Liver (tissue), 9 donors: ENCODE results near the gene HIP1R. TPM values are rescaled to one million over a fixed set of nuclear protein-coding genes. Genes with fewer than 3 reads are reported as not detected.

ENCODE experiments used
- DNase-seq: peaks from one replicate; pipeline ENCODE4 v3.0.0-alpha.2; 2017; ENCODE audit warnings: low spot score
- H3K27ac ChIP-seq, 2 donors: one replicate each; pipeline ENCODE4 v1.7.0; 2013; ENCODE audit warnings: inconsistent platforms in 2 of 2, low read length in 2 of 2, control low read depth in 1 of 2, low read depth in 1 of 2, mild to moderate bottlenecking in 1 of 2
- H3K27me3 ChIP-seq, 4 donors: one replicate each; pipeline versions ENCODE4 v1.6.1 to v1.7.0; 2013; ENCODE audit warnings: low read length in 3 of 4, inconsistent platforms in 1 of 4, mild to moderate bottlenecking in 1 of 4, moderate library complexity in 1 of 4; ENCODE audit not compliant: control insufficient read depth in 4 of 4, insufficient read depth in 4 of 4
- H3K36me3 ChIP-seq, 4 donors: one replicate each; pipeline versions ENCODE4 v1.6.1 to v1.7.0; 2013; ENCODE audit warnings: low read length in 3 of 4, mild to moderate bottlenecking in 3 of 4, low read depth in 1 of 4, moderate library complexity in 1 of 4; ENCODE audit not compliant: control insufficient read depth in 4 of 4, insufficient read depth in 3 of 4
- H3K4me1 ChIP-seq, 4 donors: one replicate each; pipeline versions ENCODE4 v1.6.1 to v1.7.0; 2013; ENCODE audit warnings: low read length in 3 of 4, mild to moderate bottlenecking in 3 of 4, moderate library complexity in 1 of 4; ENCODE audit not compliant: control insufficient read depth in 4 of 4, insufficient read depth in 4 of 4
- H3K4me3 ChIP-seq, 3 donors: one replicate each; pipeline versions ENCODE4 v1.6.1 to v1.7.0; 2013; ENCODE audit warnings: low read length in 3 of 3, control low read depth in 1 of 3, low read depth in 1 of 3, mild to moderate bottlenecking in 1 of 3
- H3K9ac ChIP-seq, 2 donors: one replicate each; pipeline ENCODE4 v1.7.0; 2013; ENCODE audit warnings: low read length in 2 of 2, mild to moderate bottlenecking in 2 of 2, moderate library complexity in 2 of 2, control low read depth in 1 of 2, low read depth in 1 of 2
- H3K9me3 ChIP-seq, 4 donors: one replicate each; pipeline versions ENCODE4 v1.6.1 to v1.7.0; 2013; ENCODE audit warnings: low read length in 3 of 4; ENCODE audit not compliant: control insufficient read depth in 4 of 4
- EGR1 ChIP-seq, 2 donors: IDR thresholded peaks; 2 replicates each; pipeline ENCODE4 v1.6.1; 2016 to 2018; ENCODE audit warnings: antibody characterized with exemption in 2 of 2, low read depth in 2 of 2
- FOXA1 ChIP-seq: IDR thresholded peaks from 2 replicates; pipeline ENCODE4 v1.6.1; 2016; ENCODE audit warnings: antibody characterized with exemption
- FOXA2 ChIP-seq: IDR thresholded peaks from 2 replicates; pipeline ENCODE4 v1.6.1; 2016; ENCODE audit warnings: antibody characterized with exemption
- GABPA ChIP-seq, 2 donors: IDR thresholded peaks in 1 of 2; conservative IDR thresholded peaks in 1 of 2; 2 replicates each; pipeline ENCODE4 v1.6.1; 2016; ENCODE audit warnings: antibody characterized with exemption in 2 of 2, mild to moderate bottlenecking in 1 of 2, moderate library complexity in 1 of 2
- HNF4A ChIP-seq, 2 donors: conservative IDR thresholded peaks; 2 replicates each; pipeline ENCODE4 v1.6.1; 2016; ENCODE audit warnings: antibody characterized with exemption in 2 of 2, mild to moderate bottlenecking in 2 of 2
- HNF4G ChIP-seq: IDR thresholded peaks from 2 replicates; pipeline ENCODE4 v1.6.1; 2016; ENCODE audit warnings: antibody characterized with exemption
- JUND ChIP-seq, 2 donors: IDR thresholded peaks; 2 replicates each; pipeline ENCODE4 v1.6.1; 2016; ENCODE audit warnings: antibody characterized with exemption in 2 of 2
- NR2F2 ChIP-seq: IDR thresholded peaks from 2 replicates; pipeline ENCODE4 v1.6.1; 2016; ENCODE audit warnings: antibody characterized with exemption
- RAD21 ChIP-seq, 2 donors: IDR thresholded peaks; 2 replicates each; pipeline ENCODE4 v1.6.1; 2016; ENCODE audit warnings: antibody characterized with exemption in 2 of 2, mild to moderate bottlenecking in 2 of 2
- RXRA ChIP-seq, 2 donors: IDR thresholded peaks; 2 replicates each; pipeline ENCODE4 v1.6.1; 2017 to 2018; ENCODE audit warnings: antibody characterized with exemption in 2 of 2, mild to moderate bottlenecking in 1 of 2
- SP1 ChIP-seq: IDR thresholded peaks from 2 replicates; pipeline ENCODE4 v1.6.1; 2018; ENCODE audit warnings: antibody characterized with exemption, mild to moderate bottlenecking
- TAF1 ChIP-seq: conservative IDR thresholded peaks from 2 replicates; pipeline ENCODE4 v1.6.1; 2016; ENCODE audit warnings: antibody characterized with exemption, mild to moderate bottlenecking
- YY1 ChIP-seq: IDR thresholded peaks from 2 replicates; pipeline ENCODE4 v1.6.1; 2016; ENCODE audit warnings: antibody characterized with exemption, mild to moderate bottlenecking
- WGBS: extraction: QIAGEN DNeasy Blood & Tissue Kit; methylation state at CpG from one replicate; pipeline ENCODE4 v1.1.7; 2013; 5-methylcytosine and 5-hydroxymethylcytosine counted together
- polyA plus RNA-seq, 2 donors: library from polyadenylated mRNA; stranded (reverse) in 1 of 2; unstranded in 1 of 2; fragments of 200-250 nt in 1 of 2; fragments of >200 nt in 1 of 2; fragmentation: Nextera tagmentation in 1 of 2; extraction: Ambion mirVana in 1 of 2; gene quantifications; one replicate each; pipeline versions ENCODE4 v1.2.1 to v1.2.3, GENCODE V29; 2013 to 2015
- total RNA-seq, 2 donors: library from RNA; depleted of rRNA; stranded (reverse); fragments of >200 nt; gene quantifications; one replicate each; pipeline ENCODE4 v1.2.3, GENCODE V29; 2014
- TF ChIP-seq, protein P1 (sequence below): fragments of 150-350 bp; IDR thresholded peaks from 2 replicates; pipeline ENCODE4 v1.5.1; 2017; ENCODE audit warnings: improper control_type of control experiment, low read depth, low read length; ENCODE audit not compliant: missing input control
- TF ChIP-seq, protein P2 (sequence below): IDR thresholded peaks from 2 replicates; pipeline ENCODE4 v1.6.1; 2016; ENCODE audit warnings: antibody characterized with exemption, mild to moderate bottlenecking
- TF ChIP-seq, protein P3 (sequence below): IDR thresholded peaks from 2 replicates; pipeline ENCODE4 v1.6.1; 2016; ENCODE audit warnings: antibody characterized with exemption
- TF ChIP-seq, protein P4 (sequence below): IDR thresholded peaks from 2 replicates; pipeline ENCODE4 v1.6.1; 2016; ENCODE audit warnings: antibody characterized with exemption
- TF ChIP-seq, protein P5 (sequence below): IDR thresholded peaks from 2 replicates; pipeline ENCODE4 v1.6.1; 2016; ENCODE audit warnings: antibody characterized with exemption
- donor health status: healthy.
- donor health status: healthy.
- donor health status: healthy.
- donor health status: healthy.
- donor health status: healthy.

HIP1R gene
- total and polyA plus RNA-seq, 4 donors = 12.4 to 52.5 (median 17.0) TPM

DNA sequence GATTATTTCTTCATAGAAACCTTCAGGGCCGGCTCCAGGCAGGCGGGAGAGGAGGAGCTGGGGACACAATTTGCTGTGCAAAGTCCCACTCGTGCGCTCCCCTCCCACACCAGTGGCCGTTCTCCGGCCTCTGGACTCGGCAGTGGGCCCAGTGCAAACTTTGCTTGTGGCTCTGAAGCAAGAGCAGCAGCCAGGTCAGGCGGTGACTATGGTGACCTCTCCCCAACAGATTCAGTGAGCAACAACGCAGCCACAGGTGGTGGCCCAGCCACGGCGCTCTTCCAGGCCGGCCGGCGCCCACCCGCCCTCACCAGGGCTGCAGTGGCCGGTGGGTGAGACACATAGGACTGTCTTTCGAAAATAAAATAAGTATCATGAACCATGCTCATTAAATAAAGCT, 31.1 kb downstream of the HIP1R start:
- Histone ChIP-seq H3K4me1 (peaks cover 26 to 93% (median 80%) of the 10 kb centered on the region in 4 donors), H3K36me3 (peaks cover 0 to 15% (median 6%) of the 10 kb centered on the region in 4 donors), H3K27ac (peak overlapping the region; percentile 78 to 91), H3K4me3 (no peak overlapping the region), H3K9ac (peak overlapping the region; percentile 29 to 47), H3K9me3 (no peaks in the 10 kb centered on the region), H3K27me3 (no peaks in the 10 kb centered on the region)
- peak in 1 of 2 donors; percentile 12 for TF ChIP-seq GABPA (IDR thresholded peaks at IDR 0.05 in 1 of 2, conservative IDR thresholded peaks at IDR 0.05 in 1 of 2)
- TF ChIP-seq TAF1 = no peak
- no peak for TF ChIP-seq FOXA2
- TF ChIP-seq, protein P1, sequence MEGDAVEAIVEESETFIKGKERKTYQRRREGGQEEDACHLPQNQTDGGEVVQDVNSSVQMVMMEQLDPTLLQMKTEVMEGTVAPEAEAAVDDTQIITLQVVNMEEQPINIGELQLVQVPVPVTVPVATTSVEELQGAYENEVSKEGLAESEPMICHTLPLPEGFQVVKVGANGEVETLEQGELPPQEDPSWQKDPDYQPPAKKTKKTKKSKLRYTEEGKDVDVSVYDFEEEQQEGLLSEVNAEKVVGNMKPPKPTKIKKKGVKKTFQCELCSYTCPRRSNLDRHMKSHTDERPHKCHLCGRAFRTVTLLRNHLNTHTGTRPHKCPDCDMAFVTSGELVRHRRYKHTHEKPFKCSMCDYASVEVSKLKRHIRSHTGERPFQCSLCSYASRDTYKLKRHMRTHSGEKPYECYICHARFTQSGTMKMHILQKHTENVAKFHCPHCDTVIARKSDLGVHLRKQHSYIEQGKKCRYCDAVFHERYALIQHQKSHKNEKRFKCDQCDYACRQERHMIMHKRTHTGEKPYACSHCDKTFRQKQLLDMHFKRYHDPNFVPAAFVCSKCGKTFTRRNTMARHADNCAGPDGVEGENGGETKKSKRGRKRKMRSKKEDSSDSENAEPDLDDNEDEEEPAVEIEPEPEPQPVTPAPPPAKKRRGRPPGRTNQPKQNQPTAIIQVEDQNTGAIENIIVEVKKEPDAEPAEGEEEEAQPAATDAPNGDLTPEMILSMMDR = no peak
- peak; percentile 90 for TF ChIP-seq SP1
- TF ChIP-seq NR2F2 = no peak
- TF ChIP-seq JUND (IDR thresholded peaks at IDR 0.05) = peak; percentile 26 to 64
- TF ChIP-seq, protein P2, sequence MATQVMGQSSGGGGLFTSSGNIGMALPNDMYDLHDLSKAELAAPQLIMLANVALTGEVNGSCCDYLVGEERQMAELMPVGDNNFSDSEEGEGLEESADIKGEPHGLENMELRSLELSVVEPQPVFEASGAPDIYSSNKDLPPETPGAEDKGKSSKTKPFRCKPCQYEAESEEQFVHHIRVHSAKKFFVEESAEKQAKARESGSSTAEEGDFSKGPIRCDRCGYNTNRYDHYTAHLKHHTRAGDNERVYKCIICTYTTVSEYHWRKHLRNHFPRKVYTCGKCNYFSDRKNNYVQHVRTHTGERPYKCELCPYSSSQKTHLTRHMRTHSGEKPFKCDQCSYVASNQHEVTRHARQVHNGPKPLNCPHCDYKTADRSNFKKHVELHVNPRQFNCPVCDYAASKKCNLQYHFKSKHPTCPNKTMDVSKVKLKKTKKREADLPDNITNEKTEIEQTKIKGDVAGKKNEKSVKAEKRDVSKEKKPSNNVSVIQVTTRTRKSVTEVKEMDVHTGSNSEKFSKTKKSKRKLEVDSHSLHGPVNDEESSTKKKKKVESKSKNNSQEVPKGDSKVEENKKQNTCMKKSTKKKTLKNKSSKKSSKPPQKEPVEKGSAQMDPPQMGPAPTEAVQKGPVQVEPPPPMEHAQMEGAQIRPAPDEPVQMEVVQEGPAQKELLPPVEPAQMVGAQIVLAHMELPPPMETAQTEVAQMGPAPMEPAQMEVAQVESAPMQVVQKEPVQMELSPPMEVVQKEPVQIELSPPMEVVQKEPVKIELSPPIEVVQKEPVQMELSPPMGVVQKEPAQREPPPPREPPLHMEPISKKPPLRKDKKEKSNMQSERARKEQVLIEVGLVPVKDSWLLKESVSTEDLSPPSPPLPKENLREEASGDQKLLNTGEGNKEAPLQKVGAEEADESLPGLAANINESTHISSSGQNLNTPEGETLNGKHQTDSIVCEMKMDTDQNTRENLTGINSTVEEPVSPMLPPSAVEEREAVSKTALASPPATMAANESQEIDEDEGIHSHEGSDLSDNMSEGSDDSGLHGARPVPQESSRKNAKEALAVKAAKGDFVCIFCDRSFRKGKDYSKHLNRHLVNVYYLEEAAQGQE = no peak
- TF ChIP-seq FOXA1 = no peak
- peak; percentile 84 to 94 for TF ChIP-seq RXRA (IDR thresholded peaks at IDR 0.05)
- TF ChIP-seq HNF4A (conservative IDR thresholded peaks at IDR 0.05) = peak; percentile 94 to 96
- TF ChIP-seq YY1 = peak; percentile 61
- TF ChIP-seq EGR1 (IDR thresholded peaks at IDR 0.05; ENCODE audit: low read depth in 2 of 2) = no peak
- TF ChIP-seq, protein P3, sequence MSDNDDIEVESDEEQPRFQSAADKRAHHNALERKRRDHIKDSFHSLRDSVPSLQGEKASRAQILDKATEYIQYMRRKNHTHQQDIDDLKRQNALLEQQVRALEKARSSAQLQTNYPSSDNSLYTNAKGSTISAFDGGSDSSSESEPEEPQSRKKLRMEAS = peak; percentile 74
- peak; percentile 84 for TF ChIP-seq HNF4G
- TF ChIP-seq, protein P4, sequence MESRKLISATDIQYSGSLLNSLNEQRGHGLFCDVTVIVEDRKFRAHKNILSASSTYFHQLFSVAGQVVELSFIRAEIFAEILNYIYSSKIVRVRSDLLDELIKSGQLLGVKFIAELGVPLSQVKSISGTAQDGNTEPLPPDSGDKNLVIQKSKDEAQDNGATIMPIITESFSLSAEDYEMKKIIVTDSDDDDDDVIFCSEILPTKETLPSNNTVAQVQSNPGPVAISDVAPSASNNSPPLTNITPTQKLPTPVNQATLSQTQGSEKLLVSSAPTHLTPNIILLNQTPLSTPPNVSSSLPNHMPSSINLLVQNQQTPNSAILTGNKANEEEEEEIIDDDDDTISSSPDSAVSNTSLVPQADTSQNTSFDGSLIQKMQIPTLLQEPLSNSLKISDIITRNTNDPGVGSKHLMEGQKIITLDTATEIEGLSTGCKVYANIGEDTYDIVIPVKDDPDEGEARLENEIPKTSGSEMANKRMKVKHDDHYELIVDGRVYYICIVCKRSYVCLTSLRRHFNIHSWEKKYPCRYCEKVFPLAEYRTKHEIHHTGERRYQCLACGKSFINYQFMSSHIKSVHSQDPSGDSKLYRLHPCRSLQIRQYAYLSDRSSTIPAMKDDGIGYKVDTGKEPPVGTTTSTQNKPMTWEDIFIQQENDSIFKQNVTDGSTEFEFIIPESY = peak; percentile 56
- TF ChIP-seq, protein P5, sequence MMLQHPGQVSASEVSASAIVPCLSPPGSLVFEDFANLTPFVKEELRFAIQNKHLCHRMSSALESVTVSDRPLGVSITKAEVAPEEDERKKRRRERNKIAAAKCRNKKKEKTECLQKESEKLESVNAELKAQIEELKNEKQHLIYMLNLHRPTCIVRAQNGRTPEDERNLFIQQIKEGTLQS = peak; percentile 32
- TF ChIP-seq RAD21 (IDR thresholded peaks at IDR 0.05) = peak in 1 of 2 donors; percentile 12
- WGBS = 40% methylated on average over 17 of the region's 17 CpGs
- peak; percentile 70 for DNase-seq
